ENCODE measurements around the gene PSMD8. TPM values are rescaled to one million over a fixed set of nuclear protein-coding genes. Genes with fewer than 3 reads are reported as not detected.

The PSMD8 gene
- total RNA-seq, 2 donors from 2014 or later = 232 to 298 TPM

DNA sequence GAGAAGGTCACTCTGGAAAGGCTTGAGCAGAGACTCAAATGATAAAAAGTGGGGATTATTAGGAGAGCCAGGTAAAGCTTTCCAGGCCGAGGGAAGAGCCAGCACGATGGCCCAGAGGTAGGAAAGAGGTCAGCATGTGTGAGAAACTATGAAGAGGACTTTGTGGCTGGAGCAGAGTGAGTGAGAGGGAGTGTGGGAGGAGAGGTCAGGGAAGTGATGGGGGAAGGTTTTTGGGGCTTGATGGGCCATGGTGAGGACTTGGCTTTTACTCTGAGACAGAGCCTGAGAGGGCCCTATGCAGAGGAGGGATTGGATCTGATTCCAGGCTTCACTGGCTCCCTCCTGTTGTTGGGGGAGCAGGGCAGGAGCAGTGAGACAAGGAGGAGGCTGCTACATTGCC is 33.4 kb upstream of the PSMD8 start:
- intact Hi-C loops (cut with DNase I) = no loop called here
- no peak for DNase-seq (ENCODE audit: low spot score)
- TF ChIP-seq POLR2A (IDR thresholded peaks at IDR 0.05) (no peak), POLR2AphosphoS5 (IDR thresholded peaks at IDR 0.05) (no peak)
- TF ChIP-seq, protein P1, sequence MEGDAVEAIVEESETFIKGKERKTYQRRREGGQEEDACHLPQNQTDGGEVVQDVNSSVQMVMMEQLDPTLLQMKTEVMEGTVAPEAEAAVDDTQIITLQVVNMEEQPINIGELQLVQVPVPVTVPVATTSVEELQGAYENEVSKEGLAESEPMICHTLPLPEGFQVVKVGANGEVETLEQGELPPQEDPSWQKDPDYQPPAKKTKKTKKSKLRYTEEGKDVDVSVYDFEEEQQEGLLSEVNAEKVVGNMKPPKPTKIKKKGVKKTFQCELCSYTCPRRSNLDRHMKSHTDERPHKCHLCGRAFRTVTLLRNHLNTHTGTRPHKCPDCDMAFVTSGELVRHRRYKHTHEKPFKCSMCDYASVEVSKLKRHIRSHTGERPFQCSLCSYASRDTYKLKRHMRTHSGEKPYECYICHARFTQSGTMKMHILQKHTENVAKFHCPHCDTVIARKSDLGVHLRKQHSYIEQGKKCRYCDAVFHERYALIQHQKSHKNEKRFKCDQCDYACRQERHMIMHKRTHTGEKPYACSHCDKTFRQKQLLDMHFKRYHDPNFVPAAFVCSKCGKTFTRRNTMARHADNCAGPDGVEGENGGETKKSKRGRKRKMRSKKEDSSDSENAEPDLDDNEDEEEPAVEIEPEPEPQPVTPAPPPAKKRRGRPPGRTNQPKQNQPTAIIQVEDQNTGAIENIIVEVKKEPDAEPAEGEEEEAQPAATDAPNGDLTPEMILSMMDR (IDR thresholded peaks at IDR 0.05) = no peak
- no peaks in the 10 kb centered on the region for H3K9me3 ChIP-seq
- no peaks in the 10 kb centered on the region for H3K4me1 ChIP-seq (replicated peaks)
- H3K27me3 ChIP-seq (replicated peaks; ENCODE audit: insufficient read depth) = no peaks in the 10 kb centered on the region
- H3K4me3 ChIP-seq = no peak overlapping the region
- H3K27ac ChIP-seq = no peak overlapping the region
- WGBS = 96% methylated on average over 2 of the region's 2 CpGs
- no peaks in the 10 kb centered on the region for H3K36me3 ChIP-seq

DNA sequence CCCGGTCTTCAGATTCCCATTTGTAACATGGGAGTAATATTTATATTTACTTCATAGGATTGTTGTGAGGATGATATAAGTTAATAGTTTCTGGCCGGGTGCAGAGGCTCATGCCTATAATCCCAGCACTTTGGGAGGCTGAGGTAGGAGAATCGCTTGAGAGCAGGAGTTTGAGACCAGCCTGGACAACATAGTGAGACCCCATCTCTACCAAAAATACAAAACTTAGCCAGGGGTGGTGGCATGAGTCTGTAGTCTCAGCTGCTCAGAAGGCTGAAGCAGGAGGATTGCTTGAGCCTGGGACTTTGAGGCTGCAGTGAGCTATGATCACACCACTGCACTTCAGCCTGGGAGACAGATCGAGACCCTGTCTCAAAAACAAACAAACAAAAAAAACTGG is 27.5 kb upstream of the PSMD8 start:
- DNase-seq (ENCODE audit: low spot score) = no peak
- no peaks in the 10 kb centered on the region for H3K9me3 ChIP-seq
- no peaks in the 10 kb centered on the region for H3K36me3 ChIP-seq
- intact Hi-C loops (cut with DNase I) = no loop called here
- TF ChIP-seq, protein P1 (IDR thresholded peaks at IDR 0.05) = no peak
- no peak for TF ChIP-seq POLR2A (IDR thresholded peaks at IDR 0.05)
- no peak for TF ChIP-seq POLR2AphosphoS5 (IDR thresholded peaks at IDR 0.05)
- no peaks in the 10 kb centered on the region for H3K27me3 ChIP-seq (replicated peaks; ENCODE audit: insufficient read depth)
- H3K27ac ChIP-seq = no peak overlapping the region
- 86% methylated on average over 4 of the region's 4 CpGs for WGBS
- no peaks in the 10 kb centered on the region for H3K4me1 ChIP-seq (replicated peaks)
- no peak overlapping the region for H3K4me3 ChIP-seq

DNA sequence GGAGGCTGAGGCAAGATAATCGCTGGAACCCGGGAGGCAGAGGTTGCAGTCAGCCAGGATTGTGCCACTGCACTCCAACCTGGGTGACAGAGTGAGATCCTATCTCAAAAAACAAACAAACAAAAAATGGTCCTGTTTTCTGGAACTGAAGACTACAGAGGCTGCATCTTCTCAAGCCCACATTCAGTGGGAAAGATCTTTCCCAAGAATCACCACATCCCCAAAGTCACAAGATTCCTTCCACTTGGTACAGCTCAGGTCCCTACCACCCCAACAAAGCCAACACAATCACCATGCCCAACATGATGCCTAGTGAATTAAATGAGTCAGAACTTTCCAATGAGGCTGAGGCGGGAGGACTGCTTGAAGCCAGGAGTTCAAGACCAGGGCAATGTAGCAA is 23.5 kb upstream of the PSMD8 start:
- TF ChIP-seq POLR2AphosphoS5 (IDR thresholded peaks at IDR 0.05) = no peak
- no peak for TF ChIP-seq POLR2A (IDR thresholded peaks at IDR 0.05)
- no peak overlapping the region for H3K27ac ChIP-seq
- no peak overlapping the region for H3K4me3 ChIP-seq
- H3K27me3 ChIP-seq (replicated peaks; ENCODE audit: insufficient read depth) = no peaks in the 10 kb centered on the region
- no peaks in the 10 kb centered on the region for H3K36me3 ChIP-seq
- WGBS = 52% methylated on average over 3 of the region's 3 CpGs
- DNase-seq (ENCODE audit: low spot score) = no peak
- H3K4me1 ChIP-seq (replicated peaks) = no peaks in the 10 kb centered on the region
- H3K9me3 ChIP-seq = no peaks in the 10 kb centered on the region
- intact Hi-C loops (cut with DNase I) = no loop called here

- H3K4me1 ChIP-seq (replicated peaks) = no peaks in the 10 kb centered on the region
- no peaks in the 10 kb centered on the region for H3K36me3 ChIP-seq
- DNase-seq (ENCODE audit: low spot score) = no peak
- 68% methylated on average over 9 of the region's 9 CpGs for WGBS
- H3K9me3 ChIP-seq = no peaks in the 10 kb centered on the region
- intact Hi-C loops (cut with DNase I) = no loop called here
- no peaks in the 10 kb centered on the region for H3K27me3 ChIP-seq (replicated peaks; ENCODE audit: insufficient read depth)
- TF ChIP-seq POLR2AphosphoS5 (IDR thresholded peaks at IDR 0.05) = no peak
- TF ChIP-seq, protein P1 (IDR thresholded peaks at IDR 0.05) = no peak
- TF ChIP-seq POLR2A (IDR thresholded peaks at IDR 0.05) = no peak
- no peak overlapping the region for H3K4me3 ChIP-seq
- no peak overlapping the region for H3K27ac ChIP-seq
Observed at GRCh38 chr19:38351865-38352395, 22.4 kb upstream of the PSMD8 start.

- Histone ChIP-seq H3K4me1 (replicated peaks) (no peaks in the 10 kb centered on the region), H3K27ac (no peak overlapping the region), H3K27me3 (replicated peaks; ENCODE audit: insufficient read depth) (no peaks in the 10 kb centered on the region), H3K36me3 (no peaks in the 10 kb centered on the region), H3K9me3 (no peaks in the 10 kb centered on the region), H3K4me3 (no peak overlapping the region)
- no peak for TF ChIP-seq POLR2A (IDR thresholded peaks at IDR 0.05)
- TF ChIP-seq POLR2AphosphoS5 (IDR thresholded peaks at IDR 0.05) = no peak
- TF ChIP-seq, protein P1 (IDR thresholded peaks at IDR 0.05) = no peak
- WGBS = 64% methylated on average over 8 of the region's 8 CpGs
- no peak for DNase-seq (ENCODE audit: low spot score)
- intact Hi-C loops (cut with DNase I) = no loop called here
Observed at GRCh38 chr19:38352611-38353010, 21.8 kb upstream of the PSMD8 start.

All from prostate gland (tissue), 2 donors.